Measurements from ENCODE around the gene REC8.

The REC8 gene

GRCh38 chr14:24138396-24139271 is 33.2 kb upstream of the REC8 start:
- FAIRE-seq = no peak

- FAIRE-seq = no peak
These were observed 32.5 kb upstream of the REC8 start for GRCh38 chr14:24139272-24139934.

- FAIRE-seq = peak; percentile 76
These were observed 30.6 kb upstream of the REC8 start, which contains the start of gene EMC9 for GRCh38 chr14:24141097-24141880. EMC9 (minus strand) TSS chr14:24141591; CDS start chr14:24141304, 287 bp downstream.

- FAIRE-seq = no peak
These were observed 28.4 kb upstream of the REC8 start for GRCh38 chr14:24143511-24143910.

- no peak for FAIRE-seq
These were observed 27.4 kb upstream of the REC8 start for GRCh38 chr14:24144451-24144850.

- no peak for FAIRE-seq
These were observed 26.7 kb upstream of the REC8 start for GRCh38 chr14:24145219-24145618.

GRCh38 chr14:24145690-24146452 is 26.0 kb upstream of the REC8 start:
- no peak for FAIRE-seq

GRCh38 chr14:24146453-24146977 is 25.4 kb upstream of the REC8 start, which contains the start of gene PSME2:
PSME2 (minus strand) TSS chr14:24146610; CDS start chr14:24146581, 29 bp downstream.
- no peak for FAIRE-seq

GRCh38 chr14:24146978-24147760 is 24.7 kb upstream of the REC8 start, which contains the start of gene RNF31:
RNF31 (plus strand) TSS chr14:24147498; CDS start chr14:24147699, 201 bp downstream.
- no peak for FAIRE-seq

GRCh38 chr14:24147761-24148428 is 24.0 kb upstream of the REC8 start:
- FAIRE-seq = no peak

GRCh38 chr14:24149302-24149969 is 22.4 kb upstream of the REC8 start:
- FAIRE-seq = no peak

- FAIRE-seq = no peak
These were observed 21.8 kb upstream of the REC8 start for GRCh38 chr14:24150061-24150460.

- FAIRE-seq = no peak
These were observed 21.3 kb upstream of the REC8 start for GRCh38 chr14:24150567-24150966.

GRCh38 chr14:24150993-24151392 is 20.9 kb upstream of the REC8 start:
- FAIRE-seq = no peak

GRCh38 chr14:24151404-24152080 is 20.3 kb upstream of the REC8 start:
- no peak for FAIRE-seq

- no peak for FAIRE-seq
These were observed 16.8 kb upstream of the REC8 start for GRCh38 chr14:24155100-24155499.

- no peak for FAIRE-seq
These were observed 15.0 kb upstream of the REC8 start for GRCh38 chr14:24156840-24157239.

GRCh38 chr14:24157331-24157730 is 14.5 kb upstream of the REC8 start:
- FAIRE-seq = no peak

GRCh38 chr14:24159777-24160498 is 11.9 kb upstream of the REC8 start:
- no peak for FAIRE-seq
